ENCODE measurements around the gene SYTL4.

SYTL4 gene

GRCh38 chrX:100695302-100695701 lies 36.6 kb downstream of the SYTL4 start:
- DNase-seq = no peak

- no peak for DNase-seq
These were observed 44.4 kb downstream of the SYTL4 start for GRCh38 chrX:100687546-100687945.

GRCh38 chrX:100687128-100687527 lies 44.8 kb downstream of the SYTL4 start:
- DNase-seq = peak in 1 of 56 donors; percentile 1

- no peak for DNase-seq
These were observed 46.0 kb downstream of the SYTL4 start for GRCh38 chrX:100685997-100686305.

GRCh38 chrX:100685284-100685996 lies 46.5 kb downstream of the SYTL4 start:
- DNase-seq = peak in 50 of 56 donors; percentile 0 to 78 (median 35)

- DNase-seq = no peak
These were observed 49.0 kb downstream of the SYTL4 start for GRCh38 chrX:100682939-100683338.

GRCh38 chrX:100681599-100681998 lies 50.3 kb downstream of the SYTL4 start:
- DNase-seq = no peak

GRCh38 chrX:100680756-100681155 lies 51.2 kb downstream of the SYTL4 start:
- no peak for DNase-seq

GRCh38 chrX:100677611-100678181 lies 54.2 kb downstream of the SYTL4 start:
- no peak for DNase-seq

GRCh38 chrX:100674705-100675104 lies 57.2 kb downstream of the SYTL4 start:
- no peak for DNase-seq

GRCh38 chrX:100673397-100673953 lies 58.4 kb downstream of the SYTL4 start:
- DNase-seq = no peak

- no peak for DNase-seq
These were observed 59.0 kb downstream of the SYTL4 start for GRCh38 chrX:100672966-100673365.

GRCh38 chrX:100663642-100664041 lies 68.3 kb downstream of the SYTL4 start:
- DNase-seq = no peak

- DNase-seq = no peak
These were observed 69.1 kb downstream of the SYTL4 start for GRCh38 chrX:100662796-100663195.

GRCh38 chrX:100662170-100662569 lies 69.8 kb downstream of the SYTL4 start:
- no peak for DNase-seq

- no peak for DNase-seq
These were observed 72.3 kb downstream of the SYTL4 start for GRCh38 chrX:100659431-100660137.

- no peak for DNase-seq
These were observed 73.0 kb downstream of the SYTL4 start for GRCh38 chrX:100658941-100659381.

- no peak for DNase-seq
These were observed 77.7 kb downstream of the SYTL4 start for GRCh38 chrX:100654261-100654660.

- DNase-seq = no peak
These were observed 79.7 kb downstream of the SYTL4 start for GRCh38 chrX:100652266-100652665.

GRCh38 chrX:100650841-100651240 lies 81.1 kb downstream of the SYTL4 start:
- DNase-seq = no peak

- DNase-seq = peak in 2 of 56 donors; percentile 1 to 22
These were observed 82.2 kb downstream of the SYTL4 start for GRCh38 chrX:100649550-100650356.

Data from nucleus accumbens (tissue), 56 donors.